Measurements from ENCODE around the gene PSAP.
"Not testable (repeated sequence)": the region's sequence is repeated elsewhere in the genome, so short reads cannot be mapped to it uniquely, and the experiment has no call there.

Gene PSAP

DNA sequence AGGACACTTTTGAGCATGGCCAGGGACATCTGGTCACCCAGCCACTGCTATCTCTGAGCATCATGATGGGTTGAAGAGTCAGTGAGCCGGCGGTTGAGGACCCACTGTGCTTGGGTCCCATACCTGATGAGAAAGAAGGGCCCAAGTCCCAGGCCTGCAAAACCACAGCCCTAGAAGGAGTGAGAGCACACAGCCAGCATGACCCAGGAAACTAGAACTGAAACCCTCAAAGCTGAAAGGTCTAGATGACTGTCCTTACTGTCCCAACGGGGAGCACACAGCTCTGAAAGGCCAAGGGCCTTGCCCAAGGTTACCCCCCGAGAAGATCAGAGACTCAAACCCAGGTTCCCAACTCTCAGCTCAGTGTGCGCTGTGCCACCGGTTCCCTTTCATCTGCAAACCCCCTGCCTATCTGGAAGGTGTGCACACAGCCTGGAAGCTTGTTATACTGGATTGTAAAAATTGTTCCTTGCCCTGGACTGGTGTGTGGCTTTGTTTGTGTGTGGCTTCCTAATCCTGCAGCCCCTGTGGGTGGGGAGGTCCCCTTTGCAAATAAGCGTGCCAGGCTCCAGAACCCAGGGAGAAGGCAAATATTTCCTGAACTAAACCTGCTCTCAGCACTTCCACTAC lies 22.6 kb upstream of the PSAP start:
- DNase-seq: no peak

DNA sequence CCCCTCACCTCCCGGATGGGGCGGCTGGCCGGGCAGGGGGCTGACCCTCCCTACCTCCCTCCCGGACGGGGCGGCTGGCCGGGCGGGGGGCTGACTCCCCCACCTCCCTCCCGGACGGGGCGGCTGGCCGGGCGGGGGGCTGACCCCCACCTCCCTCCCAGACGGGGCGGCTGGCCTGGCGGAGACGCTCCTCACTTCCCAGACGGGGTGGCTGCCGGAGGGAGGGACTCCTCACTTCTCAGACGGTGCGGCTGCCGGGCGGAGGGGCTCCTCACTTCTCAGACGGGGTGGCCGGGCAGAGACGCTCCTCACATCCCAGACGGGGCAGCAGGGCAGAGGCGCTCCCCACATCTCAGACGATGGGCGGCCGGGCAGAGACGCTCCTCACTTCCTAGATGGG lies 18.6 kb upstream of the PSAP start:
- not testable (repeated sequence) for DNase-seq

DNA sequence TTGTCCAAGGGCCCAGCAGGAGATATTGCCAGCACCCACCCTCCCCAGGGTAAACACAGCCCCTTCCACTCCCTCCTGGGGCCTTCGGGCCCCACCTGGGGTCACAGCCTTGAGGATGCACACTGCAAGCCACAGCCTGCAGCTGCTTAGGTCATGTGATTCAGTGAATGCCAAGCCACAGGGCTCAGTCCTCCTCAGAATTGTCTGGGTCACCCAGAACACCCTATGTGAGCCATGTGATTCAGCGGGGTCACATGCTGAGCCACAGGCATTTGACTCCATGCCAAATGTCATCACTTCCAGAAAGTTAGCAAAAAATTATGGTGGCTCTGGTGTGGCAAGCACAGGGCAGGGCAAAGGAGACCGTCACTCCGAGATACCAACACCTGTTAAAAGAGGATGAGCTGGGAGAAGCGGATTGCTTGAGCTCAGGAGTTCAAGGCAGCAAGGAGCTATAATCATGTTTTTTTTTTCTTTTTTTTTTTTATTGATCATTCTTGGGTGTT lies 17.2 kb upstream of the PSAP start:
- DNase-seq: no peak

DNA sequence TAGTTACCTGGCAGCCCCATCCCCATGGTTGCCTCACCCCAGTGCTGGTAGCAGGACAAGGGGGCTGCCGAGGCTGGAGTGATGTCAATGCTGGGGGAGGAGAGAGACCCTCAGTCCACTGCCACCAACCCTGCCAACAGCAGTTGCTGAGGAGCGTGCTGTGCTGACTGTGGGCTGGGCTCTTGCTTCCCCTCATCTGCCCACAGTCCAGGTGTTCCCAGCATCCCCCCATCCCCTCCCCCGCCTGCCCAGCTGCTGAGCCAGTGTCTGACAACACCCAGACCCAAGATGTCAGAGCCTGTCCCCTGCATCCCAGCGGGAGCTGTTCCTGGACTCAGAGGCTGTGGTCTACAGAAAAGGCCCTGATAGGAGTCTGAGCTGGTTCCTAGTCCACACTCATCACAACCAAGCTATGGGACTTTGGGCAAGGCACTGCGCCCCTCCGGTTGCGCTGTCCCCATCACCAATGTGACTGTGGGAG lies 14.6 kb upstream of the PSAP start:
- no peak for DNase-seq

DNA sequence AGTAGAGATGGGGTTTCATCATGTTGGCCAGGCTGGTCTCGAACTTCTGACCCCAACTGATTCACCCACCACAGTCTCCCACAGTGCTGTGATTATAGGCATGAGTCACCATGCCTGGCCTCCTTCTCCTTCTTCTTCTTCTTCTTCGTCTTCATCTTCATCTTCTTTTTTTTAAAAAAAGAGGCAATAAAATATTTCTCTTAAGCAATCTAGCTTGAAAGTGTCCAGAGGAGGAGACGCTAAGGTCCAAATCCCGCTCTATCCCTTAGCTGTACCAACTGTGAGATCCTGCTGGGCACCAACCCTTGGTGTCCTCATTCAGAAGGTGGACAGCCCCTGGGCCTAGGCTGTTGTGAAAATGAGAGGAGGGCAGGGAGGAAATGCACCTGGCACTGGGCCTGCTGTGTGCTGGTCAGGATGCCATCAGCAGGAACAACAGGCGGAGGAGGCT lies 13.9 kb upstream of the PSAP start:
- no peak for DNase-seq

DNA sequence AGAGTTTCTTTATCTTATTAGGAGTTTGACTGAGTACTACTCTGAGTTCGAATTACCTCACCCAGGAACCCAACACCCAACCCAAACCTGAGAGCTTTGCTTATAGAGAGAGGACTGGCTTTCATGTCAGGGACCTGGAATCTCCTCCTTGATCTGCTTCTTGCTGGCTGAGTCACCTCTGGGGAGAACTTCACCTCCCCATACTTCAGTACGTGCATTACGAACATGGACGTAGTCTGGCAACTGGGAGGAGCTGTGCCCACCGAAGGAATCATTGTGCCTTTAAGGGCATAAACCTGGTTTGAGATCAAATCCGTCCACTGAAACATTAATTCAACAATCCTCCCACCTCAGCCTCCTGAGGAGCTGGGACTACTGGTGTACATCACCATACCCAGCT lies 12.2 kb upstream of the PSAP start:
- no peak for DNase-seq

DNA sequence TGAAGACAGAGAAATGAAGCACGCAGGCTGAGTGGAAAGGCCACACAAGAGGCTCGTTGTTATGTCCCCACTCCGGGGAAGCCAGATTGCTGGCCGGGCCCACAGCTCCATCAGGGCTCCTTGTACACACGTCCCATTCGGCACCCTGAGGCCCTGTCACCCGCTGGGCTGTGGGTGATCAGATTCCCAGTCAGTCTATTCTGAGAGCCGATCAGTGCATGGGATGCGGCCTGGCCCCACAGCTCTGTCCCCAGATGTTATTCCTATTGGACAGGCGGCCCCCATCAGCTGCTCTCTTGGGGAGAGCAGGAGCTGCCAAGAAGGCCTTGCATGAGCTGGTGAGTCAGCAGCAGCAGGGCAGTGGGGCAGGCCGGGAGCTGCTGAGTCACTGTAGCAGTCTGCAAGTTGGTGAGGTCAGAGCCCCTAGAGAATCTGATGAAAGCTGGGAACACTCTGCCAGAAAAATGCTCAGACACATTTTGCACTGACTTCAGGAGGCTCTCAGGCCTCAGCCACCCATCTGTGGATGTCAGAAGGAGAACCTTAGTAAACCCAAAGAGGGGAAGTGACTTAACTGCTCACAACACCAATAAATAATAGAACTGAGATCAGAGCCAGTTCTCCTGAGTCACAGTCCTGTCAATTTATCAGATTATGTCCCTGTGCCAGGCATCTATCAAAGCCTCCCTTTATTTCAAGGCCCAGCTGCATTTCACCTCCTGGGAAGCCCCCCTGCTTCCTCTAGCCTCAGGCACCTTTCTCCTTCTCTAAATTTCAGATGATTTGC lies 9.4 kb upstream of the PSAP start:
- DNase-seq: peak; percentile 68

DNA sequence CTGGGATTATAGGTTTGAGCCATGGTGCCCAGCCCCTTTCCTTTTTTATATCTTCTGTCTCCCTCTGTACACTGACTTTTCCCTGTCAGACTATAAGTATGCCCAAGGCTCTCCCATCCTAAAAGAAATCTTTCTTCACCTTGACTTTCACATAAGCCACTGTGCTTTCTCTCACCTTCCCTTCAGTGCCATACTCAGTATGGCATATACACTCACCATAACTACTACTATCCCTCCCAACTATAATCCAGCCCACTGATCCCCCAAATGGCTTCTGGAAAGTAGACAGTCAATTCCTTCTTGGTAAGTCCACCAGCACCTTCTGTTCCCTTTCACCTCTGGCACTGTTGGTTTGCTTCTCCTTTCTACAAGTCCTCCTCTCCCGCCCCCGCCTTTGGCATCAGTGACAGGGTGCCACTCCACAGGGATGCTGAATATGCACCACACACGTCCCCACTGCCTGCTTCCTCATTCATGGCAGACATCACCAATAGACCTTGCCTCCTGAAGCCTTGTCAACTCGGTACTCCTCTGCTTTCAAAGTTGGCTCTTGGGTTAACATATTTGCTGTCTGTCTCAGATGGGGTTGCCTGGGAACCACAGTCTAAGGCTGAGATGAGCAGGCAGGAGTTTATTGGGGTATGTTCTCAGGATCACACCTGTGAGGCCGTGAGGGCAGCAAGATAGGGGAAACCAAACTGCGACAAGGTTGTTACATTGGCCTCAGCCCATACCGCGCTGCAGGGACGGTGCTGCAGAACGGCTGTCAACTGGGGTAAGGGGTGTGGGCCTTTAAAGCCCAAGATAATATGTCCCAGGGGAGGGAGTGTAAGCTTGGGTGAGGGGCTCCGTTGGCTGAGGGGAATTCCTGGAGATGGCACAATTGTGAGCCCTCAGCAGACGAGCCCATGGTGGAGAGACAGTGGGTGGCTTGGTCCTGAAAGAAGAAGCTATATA lies 7.2 kb upstream of the PSAP start:
- DNase-seq: no peak

DNA sequence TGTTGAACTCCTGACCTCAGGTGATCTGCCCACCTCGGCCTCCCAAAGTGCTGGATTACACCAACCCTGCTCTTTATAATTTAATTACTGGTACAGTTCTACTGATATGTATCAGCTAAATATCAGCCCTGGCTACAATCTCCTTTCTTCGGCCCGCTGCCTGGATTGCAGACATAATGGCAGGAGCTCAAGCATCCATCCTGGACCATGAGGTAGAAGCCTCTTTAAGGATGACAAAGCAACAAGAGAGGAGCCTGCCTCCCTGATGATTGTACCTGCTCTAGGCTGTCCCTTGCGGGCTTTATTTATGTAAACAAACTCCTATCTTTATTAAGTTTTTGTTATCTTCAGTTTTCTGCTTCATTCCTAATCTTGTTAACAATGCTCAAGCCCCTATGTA lies 5.6 kb upstream of the PSAP start:
- DNase-seq: no peak

DNA sequence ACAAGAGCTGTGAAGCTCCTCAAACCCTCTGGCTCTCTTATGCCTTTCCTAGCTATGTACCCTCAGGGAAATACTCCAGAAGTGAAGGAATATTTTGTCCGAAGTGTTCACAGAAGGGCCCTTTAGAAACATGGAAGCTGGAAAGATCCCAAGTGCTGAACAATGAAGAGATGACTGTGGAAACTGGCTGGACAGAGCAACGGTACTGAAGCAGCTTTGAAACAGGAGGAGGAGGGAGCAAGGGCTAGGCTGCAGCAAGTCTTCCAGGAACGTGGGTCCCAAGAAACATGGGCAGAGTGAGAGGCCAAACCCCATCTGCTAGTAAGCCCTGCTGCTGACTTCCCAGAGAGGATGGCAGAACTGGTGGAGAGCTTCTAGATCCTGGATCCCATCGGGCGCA lies 3.0 kb upstream of the PSAP start:
- no peak for DNase-seq

DNA sequence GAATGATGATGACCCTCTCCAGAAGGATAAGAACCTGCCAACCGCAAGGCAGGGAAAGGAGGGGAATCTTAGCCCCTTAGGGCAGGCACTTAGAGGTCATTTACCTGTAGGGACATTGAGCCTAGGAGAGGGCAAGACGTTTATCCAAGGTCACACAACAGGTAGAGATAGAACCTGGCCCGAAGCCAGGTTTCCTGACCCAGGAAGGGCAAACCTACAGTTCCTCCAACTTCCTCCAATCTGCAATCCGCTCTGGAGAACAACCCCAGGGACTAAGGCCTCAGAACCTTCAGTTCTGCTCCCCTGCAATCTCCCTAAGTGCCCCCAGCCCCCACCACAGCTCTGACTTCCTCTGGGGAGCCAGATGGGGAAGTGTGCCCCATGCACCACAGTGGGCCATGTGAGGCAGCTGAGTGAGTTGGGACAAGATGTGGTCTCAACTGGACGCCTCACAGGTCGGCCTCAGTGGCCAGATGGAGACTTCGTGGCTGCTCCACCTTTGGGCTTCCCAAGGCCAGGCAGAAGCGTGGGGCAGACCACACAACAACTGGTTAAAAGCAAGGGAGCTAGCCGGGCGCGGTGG lies 1.4 kb upstream of the PSAP start:
- no peak for DNase-seq

DNA sequence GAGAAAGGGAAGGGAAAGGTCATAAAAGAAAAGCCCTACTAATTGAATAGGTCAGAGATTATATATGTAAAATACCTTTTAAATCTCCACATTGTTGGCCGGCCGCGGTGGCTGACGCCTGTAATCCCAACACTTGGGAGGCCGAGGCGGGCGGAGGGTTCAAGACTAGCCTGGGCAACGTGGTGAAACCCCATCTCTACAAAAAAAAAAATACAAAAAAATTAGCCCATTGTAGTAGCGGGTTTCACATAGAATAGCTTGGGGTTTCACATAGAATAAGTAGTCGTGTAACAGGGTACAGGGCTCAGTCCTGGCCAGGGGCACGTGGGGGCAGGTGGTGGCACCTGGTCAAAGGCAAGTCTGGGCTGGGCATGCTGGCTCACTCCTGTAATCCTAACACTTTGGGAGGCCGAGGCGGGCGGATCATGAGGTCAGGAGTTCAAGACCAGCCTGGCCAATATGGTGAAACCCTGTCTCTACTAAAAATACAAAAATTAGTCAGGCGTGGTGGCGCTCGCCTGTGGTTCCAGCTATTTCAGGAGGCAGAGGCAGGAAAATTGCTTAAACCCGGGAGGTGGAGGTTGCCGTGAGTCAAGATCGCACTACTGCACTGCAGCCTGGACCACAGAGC lies 529 bp upstream of the PSAP start:
- not testable (repeated sequence) for DNase-seq

DNA sequence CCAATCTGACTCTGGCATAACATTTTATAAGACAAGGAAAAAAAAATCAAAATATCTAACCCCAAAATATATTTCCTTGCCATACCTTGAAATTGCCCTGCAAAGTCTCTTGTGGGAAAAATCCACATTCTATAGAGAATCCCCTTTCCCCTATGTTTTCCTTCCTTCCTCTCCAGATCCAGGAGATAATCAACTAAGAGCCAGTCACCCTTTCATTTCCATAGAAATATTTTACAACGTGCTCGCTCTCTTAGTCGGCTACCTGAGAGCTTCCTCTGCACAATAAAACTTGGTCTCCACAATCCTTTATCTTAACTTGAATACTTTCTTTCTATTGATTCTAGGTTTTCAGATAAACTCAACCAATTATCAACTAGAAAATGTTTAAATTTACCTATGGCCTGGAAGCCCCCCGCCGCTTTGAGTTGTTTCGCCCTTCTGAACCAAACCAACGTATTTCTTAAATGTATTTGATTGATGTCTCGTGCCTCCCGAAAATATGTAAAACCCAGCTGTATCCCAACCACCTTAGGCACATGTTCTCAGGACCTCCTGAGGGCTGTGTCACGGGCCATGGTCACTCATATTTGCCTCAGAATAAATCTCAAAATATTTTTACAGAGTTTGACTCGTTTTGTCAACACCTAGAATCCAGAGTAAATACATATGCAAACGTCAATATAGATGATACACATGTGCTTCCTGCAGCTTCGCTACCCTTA lies 869 bp downstream of the PSAP start:
- no peak for DNase-seq

DNA sequence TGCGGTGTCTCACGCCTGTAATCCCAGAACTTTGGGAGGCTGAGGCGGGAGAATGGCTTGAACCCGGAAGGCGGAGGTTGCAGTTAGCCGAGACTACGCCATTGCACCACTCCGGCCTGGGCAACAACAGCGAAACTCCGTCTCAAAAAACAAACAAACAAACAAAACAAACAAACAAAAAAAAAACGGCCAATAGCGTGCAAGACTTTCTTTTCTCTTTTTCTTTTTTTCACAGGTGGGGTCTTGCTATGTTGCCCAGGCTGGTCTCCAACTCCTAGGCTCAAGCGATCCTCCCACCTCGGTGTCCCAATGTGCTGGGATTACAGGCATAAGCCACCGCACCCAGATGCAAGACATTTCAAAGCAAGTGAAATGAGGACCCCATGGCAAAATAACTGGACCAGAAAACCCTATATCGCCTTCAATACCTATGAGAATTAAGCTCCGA lies 1.6 kb downstream of the PSAP start:
- DNase-seq: no peak

DNA sequence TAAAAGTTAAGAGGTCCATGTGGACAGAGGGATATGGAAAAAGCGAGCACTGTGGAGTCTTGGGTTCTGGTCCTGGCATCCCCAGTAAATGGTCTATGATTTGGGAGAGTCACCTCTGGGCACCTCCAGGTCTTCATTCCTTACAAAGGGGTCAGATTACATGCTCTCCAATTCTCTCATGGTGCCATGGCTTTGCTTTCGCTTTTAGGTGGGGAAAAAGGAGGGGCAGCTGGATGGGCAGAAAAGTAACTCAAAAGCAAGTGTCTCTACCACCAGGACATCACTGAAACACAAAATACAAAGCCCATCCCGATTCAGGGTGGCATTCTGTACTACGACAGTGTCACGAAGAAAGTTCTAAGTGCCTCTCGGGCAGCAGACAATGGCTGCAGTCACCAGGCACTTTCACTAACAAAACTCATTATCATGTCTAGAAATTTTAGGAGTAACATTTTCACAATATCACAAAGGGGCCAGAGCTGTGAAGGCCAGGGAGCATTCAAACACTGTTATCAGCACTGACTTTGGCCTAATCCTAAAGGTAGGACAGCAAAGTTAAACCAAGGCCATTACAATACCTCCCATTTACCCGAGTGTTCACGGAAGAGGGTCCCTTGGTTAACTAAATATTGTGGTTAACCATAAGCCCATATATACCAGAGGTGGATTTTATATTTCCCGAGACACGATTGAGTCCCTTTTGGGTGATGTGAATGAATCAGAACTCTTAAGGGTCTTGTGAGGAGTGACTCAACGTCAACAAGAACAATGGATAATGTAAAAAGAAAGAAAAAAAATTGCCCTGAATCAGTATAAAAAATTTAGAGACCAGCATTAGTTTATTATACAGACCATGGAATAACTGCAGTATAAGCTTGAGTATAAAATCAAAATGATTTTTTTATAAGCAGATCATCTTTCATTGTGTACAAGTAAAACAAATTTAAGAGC lies 2.5 kb downstream of the PSAP start:
- DNase-seq: no peak

DNA sequence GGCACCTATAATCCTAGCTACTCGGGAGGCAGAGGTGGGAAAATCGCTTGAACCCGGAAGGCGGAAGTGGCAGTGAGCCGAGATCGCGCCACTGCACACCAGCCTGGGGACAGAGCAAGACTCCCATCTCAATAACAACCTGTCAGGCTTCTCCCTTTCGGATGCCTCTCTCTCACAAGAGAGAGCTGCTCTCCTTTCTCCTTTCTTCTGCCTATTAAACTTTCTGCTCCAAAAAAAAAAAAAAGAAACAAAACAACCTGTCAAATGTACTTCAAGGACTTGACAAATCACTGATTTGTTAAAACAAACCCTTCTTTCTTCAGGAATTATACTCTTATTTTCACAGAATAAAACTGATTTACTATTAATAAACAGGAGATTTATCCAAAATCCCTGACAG lies 3.6 kb downstream of the PSAP start:
- DNase-seq: no peak

DNA sequence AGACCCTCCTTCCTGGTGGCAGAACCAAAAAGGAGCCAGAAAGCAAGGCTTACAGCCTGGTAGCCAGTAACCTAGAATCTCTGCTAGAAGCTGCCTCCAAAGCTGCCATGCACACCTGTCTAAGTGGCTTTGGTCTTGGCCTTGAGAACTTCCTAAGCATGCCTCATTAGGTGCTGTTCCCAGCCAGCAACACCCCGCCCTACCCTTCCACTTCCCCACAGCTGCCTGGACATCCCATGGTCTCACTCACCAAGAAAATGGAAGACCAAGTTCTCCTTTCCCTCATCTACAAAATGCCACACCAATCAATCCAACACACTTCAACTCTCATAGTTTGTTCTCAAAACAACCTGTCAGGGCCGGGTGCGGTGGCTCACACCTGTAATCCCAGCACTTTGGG lies 4.2 kb downstream of the PSAP start:
- no peak for DNase-seq

DNA sequence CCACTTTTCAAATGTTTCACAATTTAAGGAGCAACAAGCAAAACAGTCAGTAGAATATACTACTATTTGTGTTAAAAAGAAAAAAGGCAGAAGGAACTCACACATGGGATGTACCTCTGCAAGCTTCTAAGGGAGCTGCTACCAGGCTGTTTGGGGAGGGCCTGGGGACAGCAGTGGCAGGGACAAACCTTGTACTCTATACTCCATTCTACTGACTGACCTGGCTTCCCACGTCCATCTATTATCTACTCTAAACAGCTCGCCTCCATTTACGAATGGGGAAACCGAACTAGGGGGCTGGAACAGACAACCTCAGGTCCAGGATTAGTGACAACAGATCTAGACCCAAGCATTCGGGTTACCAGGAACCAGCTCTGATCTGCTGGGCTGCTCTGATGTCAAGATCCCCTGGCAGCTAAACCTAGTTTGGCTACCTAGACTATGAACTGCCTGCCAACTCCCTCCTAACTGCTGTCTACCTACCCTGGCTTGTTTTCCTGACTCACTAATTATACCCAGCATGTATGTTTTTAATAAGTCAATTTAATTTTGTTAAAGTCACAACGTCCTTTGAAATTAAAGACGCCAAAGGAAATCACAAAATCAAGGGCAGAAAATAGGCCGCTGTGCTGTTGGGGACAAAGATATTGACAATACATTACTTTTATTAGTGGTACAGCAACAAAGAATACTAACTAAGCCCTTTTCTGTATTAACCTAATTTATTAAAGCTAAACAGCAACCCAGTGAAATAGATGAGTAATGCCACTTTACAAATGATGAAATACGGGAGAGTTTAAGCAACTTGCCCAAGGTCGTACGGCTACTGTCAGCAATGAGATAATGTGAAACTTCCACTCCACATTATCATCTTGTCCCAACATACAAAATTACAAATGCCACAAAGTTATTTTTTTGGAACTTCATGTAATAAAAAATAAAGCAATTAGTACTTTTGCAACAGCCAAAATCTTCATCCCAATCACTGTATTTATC lies 5.3 kb downstream of the PSAP start:
- DNase-seq: no peak

DNA sequence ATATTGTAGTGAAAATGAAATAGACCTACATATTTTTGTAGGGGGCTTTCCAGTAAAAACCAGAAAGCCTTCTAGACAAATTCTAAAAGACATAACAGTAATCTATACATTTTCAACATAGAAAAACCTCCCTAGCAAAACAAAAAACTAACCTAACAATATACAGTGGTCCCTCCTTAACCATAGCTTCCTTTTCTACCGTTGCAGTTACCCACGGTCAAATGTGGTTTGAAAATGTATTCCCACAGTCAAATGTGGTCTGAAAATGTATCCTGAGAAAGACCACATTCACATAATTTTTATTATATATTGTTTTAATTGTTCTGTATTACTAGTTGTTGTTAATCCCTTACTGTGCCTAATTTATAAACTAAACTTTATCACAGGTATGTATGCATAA lies 6.4 kb downstream of the PSAP start:
- no peak for DNase-seq

All from 8988T (cell line).